Spleen (tissue), 11 donors: ENCODE data around the gene COLEC12. TPM values are rescaled to one million over a fixed set of nuclear protein-coding genes. Genes with fewer than 3 reads are reported as not detected.

ENCODE experiments used
- DNase-seq: peaks from one replicate; pipeline ENCODE4 v3.0.0-alpha.2; 2020
- H3K27ac ChIP-seq, 8 donors: fragments of 200-600 bp; sonication (generic) in 7 of 8; 1 replicate in 4 of 8; 2 replicates in 4 of 8; pipeline versions ENCODE4 v1.5.0 to v1.8.0; 2016 to 2021; ENCODE audit warnings: inconsistent platforms in 4 of 8, mild to moderate bottlenecking in 4 of 8, moderate library complexity in 1 of 8
- H3K27me3 ChIP-seq, 7 donors: fragments of 200-600 bp; sonication (generic) in 6 of 7; replicated peaks in 1 of 7; 1 replicate in 4 of 7; 2 replicates in 3 of 7; pipeline versions ENCODE4 v1.5.0 to v1.8.0; 2016 to 2021; ENCODE audit warnings: inconsistent platforms in 3 of 7, mild to moderate bottlenecking in 1 of 7
- H3K36me3 ChIP-seq, 6 donors: fragments of 200-600 bp; sonication (generic) in 5 of 6; 1 replicate in 4 of 6; 2 replicates in 2 of 6; pipeline versions ENCODE4 v1.5.0 to v1.8.0; 2016 to 2021; ENCODE audit warnings: inconsistent platforms in 2 of 6
- H3K4me1 ChIP-seq, 6 donors: fragments of 200-600 bp; sonication (generic) in 5 of 6; 1 replicate in 3 of 6; 2 replicates in 3 of 6; pipeline versions ENCODE4 v1.5.0 to v1.8.0; 2016 to 2021; ENCODE audit warnings: inconsistent platforms in 3 of 6
- H3K4me3 ChIP-seq, 8 donors: fragments of 200-600 bp; sonication (generic) in 7 of 8; 1 replicate in 4 of 8; 2 replicates in 4 of 8; pipeline versions ENCODE4 v1.5.0 to v1.8.0; 2016 to 2021; ENCODE audit warnings: inconsistent platforms in 4 of 8, mild to moderate bottlenecking in 4 of 8, moderate library complexity in 2 of 8
- H3K9me3 ChIP-seq, 8 donors: fragments of 200-600 bp; sonication (generic) in 7 of 8; 1 replicate in 4 of 8; 2 replicates in 4 of 8; pipeline versions ENCODE4 v1.5.0 to v1.8.0; 2016 to 2021; ENCODE audit warnings: inconsistent platforms in 4 of 8
- POLR2A ChIP-seq, 3 donors: fragments of 450-650 bp; IDR thresholded peaks; one replicate each; pipeline ENCODE4 v1.5.1; 2017; ENCODE audit warnings: antibody characterized with exemption in 3 of 3, mild to moderate bottlenecking in 1 of 3
- POLR2AphosphoS5 ChIP-seq, 3 donors: sonication (generic); formaldehyde crosslinking; IDR thresholded peaks; one replicate each; pipeline ENCODE4 v1.5.1; 2017; ENCODE audit warnings: antibody characterized with exemption in 3 of 3
- WGBS, 5 donors: extraction: QIAGEN DNeasy Blood & Tissue Kit in 3 of 5; methylation state at CpG; one replicate each; pipeline versions ENCODE4 v1.1.5 to v1.1.7; 2013 to 2018; 5-methylcytosine and 5-hydroxymethylcytosine counted together
- intact Hi-C: fragments of 100-400 bp; cut with DNase I; formaldehyde crosslinking; loops from one replicate; pipeline ENCODE4 v1.15.0; 2023; ENCODE audit warnings: low total_unique reads
- polyA plus RNA-seq, 3 donors: library from polyadenylated mRNA; stranded (reverse); fragments of 200-250 nt; gene quantifications; one replicate each; pipeline ENCODE4 v1.2.1, GENCODE V29; 2013
- total RNA-seq, 7 donors: library from RNA; depleted of rRNA in 3 of 7; stranded (reverse); fragments of >200 nt in 3 of 7; fragmentation: NEBNext Ultra II Directional in 4 of 7; extraction: Animal tissue kit (Norgen Biotek cat#: 25700) in 4 of 7; gene quantifications; one replicate each; pipeline versions ENCODE4 v1.1.0 to v1.2.1, GENCODE V29; 2016 to 2021
- TF ChIP-seq, protein P1 (sequence below), 11 experiments: fragments of 200-600 bp in 7 of 11; fragments of 450-650 bp in 4 of 11; sonication (generic) in 4 of 11; IDR thresholded peaks in 8 of 11; conservative IDR thresholded peaks in 3 of 11; 1 replicate in 7 of 11; 2 replicates in 4 of 11; pipeline versions ENCODE4 v1.4.0 to v1.8.0; 2016 to 2021; ENCODE audit warnings: antibody characterized with exemption in 11 of 11, inconsistent platforms in 4 of 11, mild to moderate bottlenecking in 1 of 11
- donor health status: healthy with polysubstance abuse.
- donor health status: DM: no; HTN: no; CAD: no; lungs with moderate emphysema.
- donor health status: DM: no; HTN: no; CAD: no.
- donor health status: Bipolar disorder and iron deficiency.
- donor health status: healthy.
- donor health status: DM: no; HTN: no; CAD: no.
- donor health status: DM: yes; HTN: yes; CAD: no.

COLEC12 gene
- total and polyA plus RNA-seq, 10 donors: 0.13 to 4.5 (median 1.0) TPM

DNA sequence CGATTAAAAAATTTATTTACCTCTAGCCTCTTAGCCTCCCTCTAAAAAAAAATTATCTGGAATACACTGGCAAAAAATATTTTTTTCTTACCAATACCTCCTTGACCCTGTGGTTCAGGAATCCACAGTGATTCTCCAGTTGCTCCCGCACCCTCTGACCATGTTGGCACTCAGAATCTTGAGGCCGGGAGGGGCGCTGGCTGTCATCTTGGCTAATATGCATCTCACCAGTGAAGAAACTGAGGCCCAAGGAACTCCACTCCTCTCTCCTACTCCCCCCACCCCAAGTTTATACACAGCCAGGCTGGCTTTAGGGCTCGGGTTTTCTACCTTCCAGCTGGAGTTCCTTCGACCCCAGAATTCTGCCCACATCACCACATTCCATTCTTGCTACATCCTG, 134.8 kb downstream of the COLEC12 start:
- Histone ChIP-seq H3K4me3 (no peak overlapping the region), H3K27me3 (peaks cover 0 to 4% (median 0%) of the 10 kb centered on the region in 7 donors), H3K9me3 (no peaks in the 10 kb centered on the region), H3K4me1 (peaks cover 0 to 27% (median 0%) of the 10 kb centered on the region in 6 donors), H3K27ac (no peak overlapping the region), H3K36me3 (no peaks in the 10 kb centered on the region)
- TF ChIP-seq, protein P1, sequence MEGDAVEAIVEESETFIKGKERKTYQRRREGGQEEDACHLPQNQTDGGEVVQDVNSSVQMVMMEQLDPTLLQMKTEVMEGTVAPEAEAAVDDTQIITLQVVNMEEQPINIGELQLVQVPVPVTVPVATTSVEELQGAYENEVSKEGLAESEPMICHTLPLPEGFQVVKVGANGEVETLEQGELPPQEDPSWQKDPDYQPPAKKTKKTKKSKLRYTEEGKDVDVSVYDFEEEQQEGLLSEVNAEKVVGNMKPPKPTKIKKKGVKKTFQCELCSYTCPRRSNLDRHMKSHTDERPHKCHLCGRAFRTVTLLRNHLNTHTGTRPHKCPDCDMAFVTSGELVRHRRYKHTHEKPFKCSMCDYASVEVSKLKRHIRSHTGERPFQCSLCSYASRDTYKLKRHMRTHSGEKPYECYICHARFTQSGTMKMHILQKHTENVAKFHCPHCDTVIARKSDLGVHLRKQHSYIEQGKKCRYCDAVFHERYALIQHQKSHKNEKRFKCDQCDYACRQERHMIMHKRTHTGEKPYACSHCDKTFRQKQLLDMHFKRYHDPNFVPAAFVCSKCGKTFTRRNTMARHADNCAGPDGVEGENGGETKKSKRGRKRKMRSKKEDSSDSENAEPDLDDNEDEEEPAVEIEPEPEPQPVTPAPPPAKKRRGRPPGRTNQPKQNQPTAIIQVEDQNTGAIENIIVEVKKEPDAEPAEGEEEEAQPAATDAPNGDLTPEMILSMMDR (IDR thresholded peaks at IDR 0.05 in 8 of 11, conservative IDR thresholded peaks at IDR 0.05 in 3 of 11): no peak
- TF ChIP-seq POLR2A (IDR thresholded peaks at IDR 0.05) (no peak), POLR2AphosphoS5 (IDR thresholded peaks at IDR 0.05) (no peak)
- WGBS, 5 donors: 84 to 92% (median 91%) methylated on average over 6 of the region's 6 CpGs
- DNase-seq: no peak
- intact Hi-C loops: no loop called here

DNA sequence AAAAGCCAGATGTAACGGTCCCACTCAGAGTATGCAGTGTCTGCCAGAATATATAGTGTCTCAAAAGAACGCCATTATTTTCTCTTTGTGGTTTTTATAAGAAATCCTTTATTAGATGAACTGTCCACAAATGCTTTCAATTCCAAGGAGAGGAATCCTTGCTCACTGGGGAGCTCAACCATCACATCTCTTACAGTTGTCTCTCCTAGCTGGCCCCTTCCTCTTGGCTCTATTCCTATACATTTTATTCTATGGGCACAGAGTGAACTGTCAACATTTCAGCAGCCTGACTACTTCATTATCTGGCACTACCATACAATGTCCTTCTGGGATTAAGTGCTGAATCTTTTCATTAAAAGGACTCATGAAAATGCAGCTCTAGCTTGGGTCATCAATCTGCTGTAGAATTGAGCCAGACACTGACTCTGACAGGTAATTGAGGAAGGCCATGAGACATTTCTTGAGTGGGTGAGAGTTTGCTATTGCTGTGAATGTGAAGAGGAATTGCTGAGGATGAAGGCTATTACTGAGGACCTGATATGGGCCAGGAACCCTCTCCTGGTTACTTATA, 136.2 kb downstream of the COLEC12 start:
- peaks cover 0 to 4% (median 0%) of the 10 kb centered on the region in 7 donors for H3K27me3 ChIP-seq
- no peaks in the 10 kb centered on the region for H3K9me3 ChIP-seq
- peaks cover 0 to 19% (median 0%) of the 10 kb centered on the region in 6 donors for H3K4me1 ChIP-seq
- TF ChIP-seq POLR2AphosphoS5 (IDR thresholded peaks at IDR 0.05): no peak
- TF ChIP-seq POLR2A (IDR thresholded peaks at IDR 0.05): no peak
- TF ChIP-seq, protein P1 (IDR thresholded peaks at IDR 0.05 in 8 of 11, conservative IDR thresholded peaks at IDR 0.05 in 3 of 11): no peak
- intact Hi-C loops: no loop called here
- WGBS, 5 donors: 41 to 69% (median 66%) methylated on average over 2 of the region's 2 CpGs
- H3K27ac ChIP-seq: no peak overlapping the region
- DNase-seq: no peak
- no peak overlapping the region for H3K4me3 ChIP-seq
- H3K36me3 ChIP-seq: no peaks in the 10 kb centered on the region

DNA sequence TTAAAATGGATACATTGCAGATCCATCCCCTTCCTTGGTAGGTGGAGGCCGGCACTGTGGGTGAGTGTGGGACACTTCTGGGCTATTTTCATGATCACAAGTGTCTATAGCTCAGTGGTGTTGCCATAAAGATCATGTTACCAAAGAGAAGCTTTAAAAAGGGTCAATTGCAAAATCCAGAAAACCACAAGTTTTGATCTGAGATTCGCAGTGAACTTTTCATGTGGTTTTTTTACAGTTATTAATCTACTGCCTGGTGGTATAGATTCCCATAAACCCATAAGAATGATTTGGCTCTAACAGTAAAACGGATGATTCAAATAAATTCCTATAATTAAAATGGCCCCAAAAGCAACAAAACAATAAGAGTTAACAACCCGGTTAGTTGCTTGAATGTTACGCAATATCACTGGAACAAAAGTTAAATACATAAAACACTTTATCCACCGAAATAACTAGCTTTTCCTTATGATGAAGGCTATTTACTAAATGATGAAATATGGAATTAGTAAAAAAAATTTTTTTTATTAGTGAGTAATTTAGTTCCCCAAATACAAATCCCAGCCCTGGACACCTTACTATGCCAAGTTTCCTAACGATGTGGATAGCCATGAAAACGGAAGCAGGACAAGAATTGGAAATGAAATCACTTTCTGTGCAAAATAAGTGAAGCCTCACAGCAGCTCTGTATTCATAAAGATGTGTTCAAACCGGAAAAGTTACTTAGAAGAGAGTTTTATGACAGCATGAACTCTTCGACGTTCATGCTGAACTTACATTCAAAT, 137.0 kb downstream of the COLEC12 start:
- Histone ChIP-seq H3K4me3 (no peak overlapping the region), H3K4me1 (peaks cover 0 to 19% (median 0%) of the 10 kb centered on the region in 6 donors), H3K36me3 (no peaks in the 10 kb centered on the region), H3K27ac (no peak overlapping the region), H3K9me3 (no peaks in the 10 kb centered on the region), H3K27me3 (peaks cover 0 to 4% (median 0%) of the 10 kb centered on the region in 7 donors)
- TF ChIP-seq POLR2AphosphoS5 (IDR thresholded peaks at IDR 0.05) (no peak), POLR2A (IDR thresholded peaks at IDR 0.05) (no peak)
- TF ChIP-seq, protein P1 (IDR thresholded peaks at IDR 0.05 in 8 of 11, conservative IDR thresholded peaks at IDR 0.05 in 3 of 11): no peak
- intact Hi-C loops: no loop called here
- WGBS, 5 donors: 55 to 72% (median 63%) methylated on average over 11 of the region's 11 CpGs
- no peak for DNase-seq
